ENCODE measurements around the gene LSM4.

LSM4 gene

DNA sequence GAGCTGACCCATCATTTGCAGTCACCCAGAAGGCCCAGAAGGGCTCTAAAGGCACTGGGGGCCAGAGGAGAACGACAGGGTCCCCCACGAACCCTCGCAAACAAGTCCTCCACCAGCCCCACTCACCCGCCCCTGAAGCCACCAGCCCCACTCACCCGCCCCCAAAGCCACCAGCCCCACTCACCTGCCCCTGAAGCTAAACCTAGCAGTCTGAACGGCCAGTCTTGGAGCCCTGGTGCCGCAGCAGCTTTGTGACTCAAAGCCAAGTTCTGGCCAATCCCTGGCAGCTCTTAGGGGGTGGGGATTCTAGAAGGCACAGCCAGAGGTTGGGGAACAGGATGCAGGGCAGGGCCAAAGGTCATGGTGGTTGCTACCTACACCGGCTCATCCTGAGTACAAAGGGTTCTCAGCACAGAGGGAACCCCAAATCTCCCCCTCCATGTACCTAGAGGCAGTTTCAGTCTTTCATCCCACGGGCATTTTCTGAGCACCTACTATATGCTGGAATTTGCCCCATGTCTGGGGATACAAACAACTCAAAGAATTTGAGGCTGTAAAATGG lies 48.6 kb downstream of the LSM4 start, which contains the start of gene IQCN:
Gene IQCN, minus strand, starts transcription at position 234 of the 562 bp plus-strand sequence. CDS start 4,974 bp downstream, outside the sequence.
- DNase-seq: no peak

DNA sequence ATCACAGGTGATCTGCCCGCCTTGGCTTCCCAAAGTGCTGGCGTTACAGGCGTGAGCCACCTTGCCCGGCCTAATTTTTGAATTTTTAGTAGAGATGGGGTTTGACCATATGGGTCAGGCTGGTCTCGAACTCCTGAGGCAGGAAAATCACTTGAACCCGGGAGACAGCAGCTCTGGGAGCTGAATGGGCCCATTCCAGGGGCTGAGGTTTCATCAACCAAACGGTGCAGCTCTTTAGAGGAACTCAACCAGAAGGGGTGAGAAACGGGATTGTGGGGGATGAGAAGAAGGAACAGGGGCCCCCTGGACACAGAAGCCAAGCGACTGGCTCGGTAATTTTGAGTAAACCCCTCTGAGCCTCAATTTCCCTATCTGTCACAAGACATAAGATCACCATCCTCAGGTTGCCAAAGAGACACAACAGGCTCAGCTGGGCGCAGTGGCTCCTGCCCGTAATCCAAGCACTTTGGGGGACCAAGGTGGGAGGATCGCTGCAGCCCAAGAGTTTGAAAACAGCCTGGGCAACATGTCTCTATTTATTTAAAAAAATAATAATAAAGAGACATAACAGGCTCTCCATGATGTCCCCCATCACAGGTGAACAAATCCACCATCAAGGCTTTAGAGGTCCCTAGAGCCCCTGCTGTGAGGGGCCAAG lies 49.2 kb downstream of the LSM4 start:
- DNase-seq: no peak

DNA sequence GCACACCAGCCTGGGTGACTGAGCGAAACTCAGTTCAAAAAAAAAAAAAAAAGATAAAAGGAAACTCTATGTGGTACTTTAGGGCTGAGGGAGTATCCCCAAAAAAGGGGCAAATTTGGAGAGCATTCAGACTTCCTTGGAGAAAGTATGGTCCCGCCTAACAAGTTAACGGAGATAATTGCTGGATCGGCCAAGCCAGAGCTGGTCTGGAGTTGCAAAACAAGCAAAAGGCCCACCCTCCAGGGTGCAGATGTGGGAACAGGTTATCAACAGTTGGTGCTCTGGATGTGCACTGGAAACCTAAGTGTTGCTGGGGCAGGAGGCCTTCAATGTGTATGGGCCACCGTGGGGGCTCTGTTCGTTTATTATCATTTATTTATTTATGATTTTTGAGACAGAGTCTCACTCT lies 51.4 kb downstream of the LSM4 start:
- DNase-seq: no peak

DNA sequence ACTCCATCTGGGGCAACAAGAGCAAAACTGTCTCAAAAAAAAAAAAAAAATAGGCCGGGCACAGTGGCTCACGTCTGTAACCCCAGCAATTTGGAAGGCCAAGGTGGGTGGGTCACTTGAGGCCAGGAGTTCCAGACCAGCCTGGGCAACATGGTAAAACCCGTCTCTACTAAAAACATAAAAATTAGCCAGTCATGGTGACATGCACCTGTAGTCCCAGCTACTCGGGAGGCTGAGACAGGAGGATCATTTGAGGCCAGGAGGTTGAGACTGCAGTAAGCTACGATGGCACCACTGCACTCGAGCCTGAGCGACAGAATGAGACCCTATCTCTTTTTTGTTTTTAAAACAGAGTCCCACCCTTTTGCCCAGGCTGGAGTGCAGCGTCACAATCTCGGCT lies 52.5 kb downstream of the LSM4 start:
- DNase-seq: no peak

DNA sequence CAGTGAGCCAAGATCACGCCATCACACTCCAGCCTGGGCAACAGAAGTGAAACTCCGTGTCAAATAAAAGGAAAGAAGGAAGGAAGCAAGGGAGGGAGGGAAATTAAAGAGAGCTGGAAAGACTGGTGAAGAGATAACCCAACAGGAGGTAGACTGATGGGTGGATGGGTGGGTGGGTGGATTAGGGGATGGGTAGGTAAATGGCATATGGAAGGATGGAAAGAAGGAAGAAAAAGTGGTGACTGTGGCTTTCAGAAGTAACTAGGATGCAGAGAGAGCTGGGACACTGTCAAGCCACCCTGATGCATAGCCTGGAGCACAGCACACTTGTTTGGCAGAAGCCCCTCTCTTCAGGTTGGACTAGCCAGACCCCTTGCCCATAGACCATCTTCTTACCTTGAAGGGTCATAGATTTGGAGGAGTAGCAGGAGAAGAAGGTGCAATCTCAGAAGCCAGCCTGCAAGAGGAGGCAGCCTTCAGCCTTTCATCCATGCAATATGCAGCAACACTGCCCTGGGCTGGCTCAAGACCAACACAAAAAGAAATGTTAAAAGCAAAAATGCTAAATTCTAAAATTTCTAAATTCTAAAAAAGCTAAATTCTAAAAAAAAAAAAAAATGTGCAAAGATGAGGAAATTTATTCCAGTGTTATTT lies 53.7 kb downstream of the LSM4 start:
- DNase-seq: no peak

DNA sequence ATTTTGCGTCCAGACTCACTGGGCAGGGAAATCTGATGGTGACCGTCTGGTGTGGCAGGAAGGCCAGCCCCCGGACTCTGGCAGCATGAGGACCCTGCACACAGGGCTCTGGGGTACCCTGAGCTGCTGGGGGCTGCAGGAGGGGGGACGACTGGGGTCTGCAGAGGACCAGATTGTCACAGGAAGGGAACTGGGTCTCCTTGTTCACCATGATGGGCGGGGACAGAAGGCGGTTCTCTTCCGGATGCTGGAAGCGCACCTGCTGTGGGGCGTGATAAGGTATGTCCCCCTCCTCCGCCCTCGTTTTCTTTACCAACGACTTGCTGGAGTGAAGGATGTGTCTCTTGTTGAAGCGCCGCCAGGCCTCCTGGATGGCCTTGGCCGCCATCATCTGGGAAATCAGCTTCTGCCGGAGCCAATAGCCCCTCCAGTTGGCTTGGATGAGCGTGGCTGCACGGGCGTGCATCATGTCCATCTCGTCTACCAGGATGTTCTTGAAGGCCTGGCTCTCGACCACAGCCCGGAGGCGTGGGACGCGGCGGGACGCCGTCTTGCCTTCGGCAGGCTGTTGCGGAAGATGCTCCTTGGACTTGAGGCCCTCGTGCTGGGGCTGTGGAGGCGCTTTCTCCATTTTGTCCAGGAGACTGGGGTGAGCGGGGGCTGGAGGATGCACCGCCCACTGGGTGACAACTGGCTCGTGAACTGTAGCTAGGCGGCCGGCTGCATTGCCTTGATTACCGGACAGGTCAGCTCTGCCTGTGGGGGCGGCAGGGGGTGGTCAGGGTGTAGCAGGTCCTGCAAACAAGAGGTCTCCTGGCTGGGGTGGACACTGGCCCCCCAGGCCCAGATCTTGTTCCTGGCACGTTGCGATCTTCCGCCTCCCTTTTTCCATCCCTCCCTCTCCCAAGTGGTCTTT lies 55.8 kb downstream of the LSM4 start:
- no peak for DNase-seq

DNA sequence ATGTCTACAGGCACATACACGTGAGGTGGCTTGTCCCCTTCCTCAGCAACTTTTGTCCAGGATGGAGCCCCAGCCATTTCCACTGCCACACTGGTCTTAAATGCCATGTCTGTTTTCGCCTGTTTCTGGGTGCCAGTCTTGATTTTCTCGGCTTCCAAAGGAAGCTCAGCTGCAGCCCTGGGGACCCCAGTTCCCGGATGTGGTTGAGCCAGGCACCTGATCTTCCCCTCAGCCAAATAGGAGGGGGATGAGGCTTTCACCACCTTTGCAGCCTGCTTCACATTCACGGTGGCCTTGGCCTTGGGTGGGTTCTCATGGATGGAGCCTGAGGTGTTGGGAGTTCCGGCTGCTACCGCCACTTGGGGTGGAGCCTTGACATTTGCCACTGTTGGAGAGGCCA lies 57.3 kb downstream of the LSM4 start:
- DNase-seq: no peak

DNA sequence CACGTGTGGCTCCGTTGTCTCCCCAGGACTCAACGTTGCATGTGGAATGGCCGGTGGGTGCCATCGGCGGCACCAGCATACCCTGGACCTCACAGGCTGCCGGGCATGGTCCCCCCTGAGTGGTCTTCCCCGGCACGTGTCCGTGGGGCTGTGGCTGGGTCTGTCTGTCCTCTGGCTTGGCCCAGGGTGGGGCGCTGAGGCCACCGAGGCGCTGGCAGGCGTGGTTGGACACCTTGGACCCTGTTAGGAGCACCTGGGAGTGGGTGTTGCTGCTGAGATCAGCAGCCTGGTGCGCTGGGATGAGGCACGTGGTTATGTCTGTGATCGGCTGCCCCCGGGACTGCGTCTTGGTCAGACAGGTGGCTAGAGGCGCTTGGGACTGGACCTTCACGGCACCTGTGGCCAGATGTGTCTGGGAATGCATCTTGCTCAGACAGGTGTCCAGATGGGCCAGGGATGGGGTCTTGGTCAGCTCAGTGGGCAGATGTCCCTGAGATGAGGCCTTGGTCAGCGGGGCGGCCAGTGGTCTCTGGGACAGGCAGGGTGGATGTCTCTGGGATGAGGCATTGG lies 57.8 kb downstream of the LSM4 start:
- DNase-seq: no peak

DNA sequence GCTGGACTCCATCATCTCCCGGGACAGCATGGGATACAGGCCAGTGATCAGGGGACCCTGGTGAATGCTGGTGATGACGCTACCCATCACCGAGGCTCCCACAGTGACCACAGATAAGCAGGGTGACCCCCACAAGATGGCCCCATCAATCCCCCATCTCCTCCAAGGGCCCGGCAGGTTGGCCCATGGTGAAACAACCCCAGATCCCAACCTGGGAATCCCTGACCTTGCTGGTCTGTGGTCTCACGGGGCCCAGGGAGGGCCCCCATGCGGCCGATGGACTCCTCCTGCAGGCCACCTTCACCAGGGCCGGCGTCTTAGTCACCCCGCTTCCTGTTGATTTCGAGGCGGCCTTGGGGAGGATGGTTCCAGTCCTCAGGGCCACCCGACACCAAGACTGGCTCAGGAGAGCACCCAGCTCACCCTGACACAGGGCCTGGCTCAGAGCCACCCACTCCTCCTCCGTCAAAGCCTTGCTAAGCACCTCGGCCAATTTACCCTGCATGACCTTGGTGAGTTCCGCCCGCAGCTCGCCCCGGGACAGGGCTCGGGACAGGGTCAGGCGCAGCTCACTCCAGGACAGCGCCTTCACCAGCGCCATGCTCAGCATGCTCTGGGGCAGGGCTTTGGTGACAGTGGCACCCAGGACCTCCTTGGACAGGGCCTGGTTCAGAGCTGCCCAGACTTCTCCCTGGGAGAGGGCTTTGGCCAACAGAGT lies 58.6 kb downstream of the LSM4 start:
- DNase-seq: no peak

DNA sequence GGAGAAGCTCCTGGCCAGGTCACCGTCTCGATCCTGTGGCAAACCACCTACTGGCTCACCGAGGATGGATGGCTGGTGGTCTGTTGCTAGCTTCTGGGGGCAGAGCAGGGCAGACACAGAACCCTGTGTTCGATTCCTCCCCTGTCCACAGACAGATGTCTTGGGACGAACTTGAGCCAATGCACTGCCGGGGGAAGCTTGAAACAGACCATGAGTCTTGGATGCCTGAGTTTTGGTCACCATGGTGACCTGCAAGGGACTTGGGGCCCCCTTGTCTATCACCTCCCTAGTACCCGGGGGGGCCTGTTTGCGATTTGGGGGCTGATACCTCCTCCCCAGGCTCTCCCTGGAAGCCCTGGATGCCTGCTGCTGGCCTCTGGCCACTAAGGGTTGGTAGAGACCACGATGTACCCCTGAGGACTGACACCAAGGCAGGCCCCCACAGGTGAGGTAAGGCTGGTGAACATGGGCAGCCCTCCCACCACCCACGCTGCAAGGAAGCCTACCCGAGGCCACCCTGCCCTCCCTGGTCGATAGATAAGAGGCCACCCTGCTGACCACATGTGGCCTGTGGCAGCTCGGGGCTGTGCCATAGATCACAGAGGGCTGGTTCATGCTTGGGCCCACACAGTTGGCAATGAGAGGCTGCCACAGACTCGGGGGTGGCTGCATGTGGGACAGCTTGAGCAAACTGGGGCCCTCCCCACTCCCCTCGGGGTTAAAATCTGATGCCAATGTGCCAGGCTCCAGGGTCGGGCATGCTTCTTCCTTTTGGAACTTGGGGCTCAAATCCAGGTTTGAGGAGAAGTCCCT lies 59.3 kb downstream of the LSM4 start:
- DNase-seq: no peak

DNA sequence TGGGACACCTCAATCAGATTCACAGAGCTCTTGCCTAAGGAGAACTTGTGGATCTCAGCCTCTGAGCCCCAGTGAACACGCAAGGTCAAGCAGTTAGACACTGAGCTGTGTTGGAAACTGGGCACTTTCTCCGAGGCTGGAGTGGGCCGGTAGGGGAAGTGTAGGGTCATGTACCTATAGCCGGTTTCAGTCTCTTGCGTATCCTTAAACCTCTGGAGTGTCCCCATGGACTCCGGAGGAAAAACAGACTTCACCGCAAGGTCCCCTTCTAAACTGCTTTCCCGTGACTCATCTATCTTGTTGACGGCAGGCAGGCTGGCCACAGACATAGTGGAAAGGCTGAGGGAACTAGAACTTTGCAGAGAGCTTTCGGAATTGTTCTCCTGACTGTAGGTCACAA lies 60.0 kb downstream of the LSM4 start:
- no peak for DNase-seq

DNA sequence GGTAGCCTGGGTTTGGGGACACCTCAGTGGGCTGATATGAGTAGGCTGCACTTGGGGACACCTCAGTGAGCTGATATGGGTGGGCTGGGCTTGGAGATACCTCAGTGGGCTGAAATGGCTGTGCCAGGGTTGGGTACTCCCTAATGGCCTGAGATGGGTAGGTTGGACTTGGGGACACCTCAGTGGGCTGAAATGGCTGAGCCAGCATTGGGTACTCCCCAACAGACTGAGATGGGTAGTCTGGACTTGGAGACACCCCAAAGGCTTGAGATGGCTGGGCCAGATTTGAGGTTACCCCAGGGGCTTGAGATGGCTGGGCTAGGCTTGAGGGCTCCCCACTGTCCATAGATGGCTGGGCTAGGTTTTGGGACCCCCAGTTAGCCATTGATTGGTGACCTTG lies 60.7 kb downstream of the LSM4 start:
- DNase-seq: no peak

DNA sequence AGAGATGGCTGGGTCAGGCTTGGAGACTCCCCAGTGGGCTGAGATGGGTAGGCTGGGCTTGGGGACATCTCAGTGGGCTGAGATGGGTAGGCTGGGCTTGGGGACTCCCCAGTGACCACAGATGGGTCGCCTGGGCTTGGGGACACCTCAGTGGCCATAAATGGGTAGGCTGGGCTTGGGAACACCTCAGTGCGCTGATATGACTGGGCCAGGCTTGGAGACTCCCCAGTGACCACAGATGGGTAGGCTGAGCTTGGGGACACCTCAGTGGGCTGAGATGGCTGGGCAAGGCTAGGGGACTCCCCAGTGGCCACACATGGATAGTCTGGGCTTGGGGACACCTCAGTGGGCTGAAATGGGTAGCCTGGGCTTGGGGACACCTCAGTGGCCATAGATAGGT lies 61.4 kb downstream of the LSM4 start:
- DNase-seq: no peak

DNA sequence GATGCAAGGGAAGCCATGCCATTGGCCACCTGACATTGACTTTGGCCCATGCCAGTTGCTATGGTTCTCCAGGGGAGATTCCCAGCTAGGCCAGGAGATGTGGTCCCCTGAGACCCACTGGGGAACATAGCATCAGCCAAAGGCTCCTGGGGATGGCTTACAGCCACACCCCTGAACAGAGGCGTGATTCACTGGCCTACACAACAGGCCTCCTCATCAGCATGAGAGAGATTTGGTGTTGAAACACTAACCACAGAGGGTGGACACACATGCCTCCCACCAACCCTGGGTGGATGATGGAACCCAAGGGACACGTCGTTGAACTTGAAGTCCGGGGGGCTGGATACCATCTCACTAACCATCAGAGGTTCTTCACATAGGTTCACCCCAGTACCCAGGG lies 63.0 kb downstream of the LSM4 start:
- no peak for DNase-seq

DNA sequence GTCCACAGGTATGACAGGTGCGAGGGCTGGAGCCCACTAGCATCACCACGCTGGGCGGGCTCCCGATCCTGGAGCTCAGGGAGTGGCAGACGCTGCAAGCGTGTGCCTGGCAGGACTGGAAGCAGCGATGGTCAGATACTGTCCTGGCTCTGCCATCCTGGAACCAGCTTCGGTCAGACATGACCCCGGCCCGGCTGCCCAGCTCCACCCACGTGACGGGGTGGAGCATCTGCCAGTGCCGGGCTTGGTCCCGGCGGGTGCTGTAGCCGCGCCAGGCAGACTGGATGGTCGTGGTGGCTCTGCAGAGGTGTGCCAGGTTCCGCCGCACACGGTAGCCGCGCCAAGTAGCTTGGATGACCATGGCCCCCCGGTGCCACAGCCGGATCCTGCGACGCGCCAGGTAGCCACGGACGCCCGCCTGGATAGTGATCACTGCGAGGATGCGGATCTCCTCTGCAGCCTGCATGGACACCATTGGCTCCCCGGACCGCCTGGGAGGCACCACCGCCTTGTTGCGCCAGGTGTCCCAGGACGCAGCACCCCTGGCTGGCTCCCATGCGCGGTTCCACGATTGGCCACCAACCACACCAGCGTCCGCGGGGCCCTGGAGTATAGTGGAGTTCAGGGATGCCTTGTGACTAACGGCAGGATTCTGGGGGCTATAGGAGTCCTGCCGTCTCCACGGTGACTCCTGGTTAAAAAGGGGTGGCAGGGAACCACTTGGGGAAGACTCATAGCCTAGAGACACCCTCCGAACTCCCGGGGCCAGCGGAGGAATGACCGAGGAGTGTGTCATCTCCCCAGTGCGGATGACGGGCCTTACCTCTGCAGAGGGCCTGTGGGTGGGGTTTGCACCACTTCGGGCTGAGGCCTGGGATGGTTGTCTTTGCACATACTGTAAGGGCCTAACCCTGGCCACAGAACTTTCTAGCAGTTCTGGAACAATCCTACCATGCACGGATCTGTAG lies 65.1 kb downstream of the LSM4 start:
- DNase-seq: no peak
